ENCODE results near the gene PGAM2.

Gene PGAM2

DNA sequence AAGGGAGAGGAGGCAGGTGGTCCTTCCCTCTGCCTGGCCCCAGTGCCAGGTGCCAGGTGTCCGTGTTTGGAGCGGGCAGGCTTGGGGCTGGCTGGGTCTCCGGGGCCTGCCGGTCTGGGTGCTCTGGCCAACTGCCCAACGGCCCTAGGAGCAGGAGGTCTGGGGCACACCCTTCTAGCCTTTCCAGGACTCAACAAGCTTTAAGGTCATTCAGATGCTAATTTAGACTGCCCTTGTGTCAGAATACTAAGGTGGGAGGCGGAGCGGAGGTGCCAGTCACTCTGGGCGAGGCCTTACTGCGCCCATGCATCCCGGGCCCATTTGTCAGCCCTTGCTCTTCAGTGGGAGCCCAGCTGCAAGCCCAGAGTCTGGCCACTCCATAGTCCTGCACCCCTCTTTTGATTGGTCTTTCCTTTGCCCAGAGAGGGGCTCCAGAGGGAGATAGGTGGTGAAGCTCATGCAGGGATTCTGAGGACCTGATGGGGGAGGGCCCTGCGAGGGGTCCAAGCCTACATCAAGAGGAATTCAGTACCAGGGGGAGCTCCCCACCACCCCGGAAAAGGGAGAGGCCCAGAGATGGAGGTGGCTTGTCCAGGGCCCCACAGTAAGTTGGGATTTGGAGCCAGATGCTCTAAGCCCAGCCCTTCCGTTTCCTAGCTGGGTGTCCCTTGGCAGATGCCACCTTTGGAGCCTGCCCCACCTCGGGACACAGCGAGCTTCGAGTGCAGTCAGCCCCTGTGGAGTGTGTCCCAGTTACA lies 1.3 kb downstream of the PGAM2 start:
- DNase-seq = no peak

DNA sequence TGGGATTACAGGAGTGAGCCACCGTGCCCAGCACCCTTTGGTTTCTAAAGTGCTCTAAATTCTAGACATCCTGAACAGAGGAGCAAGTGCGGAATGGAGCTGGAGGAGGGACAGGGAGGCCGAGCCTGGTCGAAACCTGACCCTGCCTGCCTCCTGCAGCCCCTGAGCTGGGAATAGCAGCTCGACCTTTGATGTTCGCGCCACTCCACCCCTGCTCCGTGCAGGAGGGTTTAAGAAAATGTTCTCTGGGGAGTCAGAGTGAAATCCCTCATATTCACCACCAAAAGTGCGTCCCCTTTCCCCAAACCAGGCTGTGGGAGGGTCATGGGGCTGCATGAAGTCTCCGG lies 1.8 kb downstream of the PGAM2 start:
- no peak for DNase-seq

DNA sequence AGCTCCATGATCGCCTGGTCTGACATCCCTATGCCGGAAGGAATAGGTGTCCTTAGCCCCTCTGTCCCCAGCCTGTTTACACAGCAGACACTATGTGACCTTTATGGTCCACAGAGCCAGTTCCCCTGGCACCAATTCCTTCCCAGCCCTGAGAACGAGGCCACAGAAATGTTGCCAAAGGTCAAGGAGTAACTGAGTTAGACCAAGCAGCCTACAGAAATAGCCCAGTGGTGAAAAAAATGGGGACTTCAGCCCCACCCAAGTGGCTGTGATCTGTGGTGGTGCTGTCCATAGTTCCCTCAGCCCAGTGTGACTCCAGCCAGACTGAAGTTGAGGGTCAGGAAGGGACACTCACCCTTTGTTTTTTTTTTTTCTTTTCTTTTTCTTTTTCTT lies 2.5 kb downstream of the PGAM2 start:
- DNase-seq = no peak

DNA sequence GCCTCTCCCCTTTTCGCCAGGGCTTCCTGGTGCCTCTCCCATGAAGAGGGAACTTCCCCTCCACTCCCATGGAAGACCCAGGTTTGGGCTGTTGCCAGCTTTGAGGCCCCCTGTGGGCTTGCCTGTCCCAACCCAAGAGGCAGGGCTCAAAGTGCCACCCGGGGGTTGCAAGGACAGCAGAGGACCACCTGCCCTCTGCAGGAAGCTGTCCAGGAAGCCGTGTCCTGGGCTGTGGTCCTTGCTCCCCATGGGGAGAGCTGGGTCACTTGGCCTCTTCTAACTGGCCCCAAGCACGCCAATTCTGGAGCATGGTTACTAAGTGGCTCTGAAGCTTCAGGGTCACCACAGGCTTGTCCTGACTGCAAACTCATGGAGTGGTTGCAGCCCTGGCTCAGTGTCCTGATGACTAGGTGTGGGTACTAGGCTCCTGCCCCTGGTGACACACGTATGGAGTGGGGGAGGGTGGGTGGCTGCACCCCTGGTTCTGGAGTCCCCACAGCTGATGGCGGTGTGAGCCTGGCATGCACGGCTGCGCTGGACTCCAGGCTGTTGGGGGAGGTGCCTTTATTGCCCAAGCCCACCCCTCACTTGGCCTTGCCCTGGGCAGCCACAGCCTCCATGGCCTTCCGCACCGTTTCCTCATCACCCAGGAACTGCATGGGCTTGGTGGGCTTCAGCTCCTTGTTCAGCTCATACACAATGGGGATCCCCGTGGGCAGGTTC lies 3.0 kb downstream of the PGAM2 start:
- no peak for DNase-seq

DNA sequence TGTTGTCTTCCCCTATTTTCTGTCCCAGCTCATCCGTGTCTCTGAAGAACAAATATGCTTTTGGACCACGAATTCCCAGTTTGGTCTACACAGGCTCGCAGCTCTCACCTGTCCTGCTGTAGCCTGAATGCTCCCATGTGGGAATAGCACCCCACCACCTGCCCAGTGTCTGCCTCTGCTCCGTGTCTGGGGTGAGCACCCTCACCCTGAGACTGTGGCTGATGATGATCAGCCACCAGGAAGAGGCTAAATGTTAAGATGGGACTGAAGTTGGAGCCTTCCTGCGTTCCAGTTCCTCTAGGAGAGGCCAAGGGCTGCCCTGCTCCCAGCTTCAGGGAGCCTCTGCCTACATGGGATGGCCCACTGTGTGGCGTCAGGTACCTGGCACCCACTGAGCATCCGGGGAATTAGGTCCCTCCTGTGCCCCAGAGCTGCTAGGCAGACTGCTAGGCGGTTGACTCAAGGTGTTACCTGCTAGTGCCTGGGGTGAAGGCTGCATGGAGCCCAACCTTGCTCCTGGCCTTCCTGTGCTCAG lies 3.7 kb downstream of the PGAM2 start:
- no peak for DNase-seq

DNA sequence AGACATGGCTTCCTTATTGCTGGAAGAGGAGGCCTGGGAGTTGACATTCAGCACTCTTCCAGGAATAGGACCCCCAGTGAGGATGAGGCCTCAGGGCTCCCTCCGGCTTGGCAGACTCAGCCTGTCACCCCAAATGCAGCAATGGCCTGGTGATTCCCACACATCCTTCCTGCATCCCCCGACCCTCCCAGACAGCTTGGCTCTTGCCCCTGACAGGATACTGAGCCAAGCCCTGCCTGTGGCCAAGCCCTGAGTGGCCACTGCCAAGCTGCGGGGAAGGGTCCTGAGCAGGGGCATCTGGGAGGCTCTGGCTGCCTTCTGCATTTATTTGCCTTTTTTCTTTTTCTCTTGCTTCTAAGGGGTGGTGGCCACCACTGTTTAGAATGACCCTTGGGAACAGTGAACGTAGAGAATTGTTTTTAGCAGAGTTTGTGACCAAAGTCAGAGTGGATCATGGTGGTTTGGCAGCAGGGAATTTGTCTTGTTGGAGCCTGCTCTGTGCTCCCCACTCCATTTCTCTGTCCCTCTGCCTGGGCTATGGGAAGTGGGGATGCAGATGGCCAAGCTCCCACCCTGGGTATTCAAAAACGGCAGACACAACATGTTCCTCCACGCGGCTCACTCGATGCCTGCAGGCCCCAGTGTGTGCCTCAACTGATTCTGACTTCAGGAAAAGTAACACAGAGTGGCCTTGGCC lies 4.3 kb downstream of the PGAM2 start:
- no peak for DNase-seq

DNA sequence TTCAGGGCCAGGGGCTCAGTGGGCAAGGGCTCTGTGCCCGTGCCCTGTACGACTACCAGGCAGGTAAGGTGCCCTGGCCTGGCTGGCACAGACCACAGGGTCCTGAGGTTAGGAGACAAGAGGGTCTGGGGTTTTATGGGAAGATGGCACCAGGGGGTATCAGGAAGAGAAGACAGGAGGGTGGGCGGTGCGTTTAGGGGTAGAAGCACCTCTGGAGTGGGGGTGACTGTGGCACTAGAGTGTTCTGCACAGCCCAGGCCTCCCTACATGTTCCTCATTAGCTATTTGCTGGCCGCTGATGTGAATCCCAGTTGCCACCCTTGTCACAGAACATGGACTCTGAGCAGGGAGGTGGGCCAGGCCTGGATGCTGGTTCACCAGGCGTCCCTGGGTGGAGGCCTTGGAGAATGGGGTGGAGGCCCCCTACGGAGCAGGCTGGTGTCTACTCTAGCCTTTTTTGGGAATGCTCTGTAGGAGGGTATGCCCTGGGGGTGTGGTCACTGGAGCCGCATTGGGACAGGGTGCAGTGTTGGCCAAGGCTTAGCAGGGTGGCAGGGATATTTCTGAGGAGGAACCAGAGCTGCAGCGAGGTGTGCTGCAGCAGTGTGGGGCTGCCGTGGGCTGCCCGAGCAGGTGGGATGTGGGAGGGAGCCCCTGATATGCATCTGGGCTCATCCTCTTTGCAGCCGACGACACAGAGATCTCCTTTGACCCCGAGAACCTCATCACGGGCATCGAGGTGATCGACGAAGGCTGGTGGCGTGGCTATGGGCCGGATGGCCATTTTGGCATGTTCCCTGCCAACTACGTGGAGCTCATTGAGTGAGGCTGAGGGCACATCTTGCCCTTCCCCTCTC lies 5.0 kb downstream of the PGAM2 start:
- DNase-seq = no peak

DNA sequence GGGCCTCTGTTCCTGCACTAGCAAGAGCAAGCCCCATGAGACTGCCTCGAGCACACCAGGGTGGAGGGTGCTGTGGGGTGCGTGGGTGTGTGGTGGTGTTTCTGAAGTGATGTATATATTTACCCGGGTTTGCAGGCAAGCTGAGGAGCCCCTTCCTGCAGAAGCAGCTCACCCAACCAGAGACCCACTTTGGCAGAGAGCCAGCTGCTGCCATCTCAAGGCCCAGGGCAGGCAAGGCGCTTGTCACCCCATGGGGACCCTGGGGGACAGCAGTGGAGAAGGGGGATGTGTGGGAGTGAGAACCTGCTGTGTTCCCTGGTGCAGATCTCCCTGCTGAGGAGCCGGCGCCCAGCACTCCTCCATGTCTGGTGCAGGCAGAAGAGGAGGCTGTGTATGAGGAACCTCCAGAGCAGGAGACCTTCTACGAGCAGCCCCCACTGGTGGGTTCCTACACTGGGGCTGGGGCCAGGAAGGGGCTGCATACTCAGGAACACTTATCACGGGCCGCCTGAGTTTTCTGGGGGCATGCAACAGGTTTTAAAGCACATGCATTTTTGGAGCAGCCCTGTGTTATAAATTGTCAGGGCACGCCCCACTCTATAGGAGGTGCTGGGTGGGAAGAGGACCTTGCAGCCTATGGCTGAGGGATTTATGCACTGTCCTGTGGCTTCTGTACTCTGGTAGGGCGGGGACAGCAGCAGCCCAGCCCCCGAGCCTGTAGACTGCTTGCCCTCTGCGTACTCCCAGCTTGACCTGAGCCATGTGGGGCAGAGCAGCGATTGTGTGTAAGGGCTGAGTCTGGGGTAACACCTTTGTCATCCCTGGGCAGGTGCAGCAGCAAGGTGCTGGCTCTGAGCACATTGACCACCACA lies 5.9 kb downstream of the PGAM2 start:
- no peak for DNase-seq

DNA sequence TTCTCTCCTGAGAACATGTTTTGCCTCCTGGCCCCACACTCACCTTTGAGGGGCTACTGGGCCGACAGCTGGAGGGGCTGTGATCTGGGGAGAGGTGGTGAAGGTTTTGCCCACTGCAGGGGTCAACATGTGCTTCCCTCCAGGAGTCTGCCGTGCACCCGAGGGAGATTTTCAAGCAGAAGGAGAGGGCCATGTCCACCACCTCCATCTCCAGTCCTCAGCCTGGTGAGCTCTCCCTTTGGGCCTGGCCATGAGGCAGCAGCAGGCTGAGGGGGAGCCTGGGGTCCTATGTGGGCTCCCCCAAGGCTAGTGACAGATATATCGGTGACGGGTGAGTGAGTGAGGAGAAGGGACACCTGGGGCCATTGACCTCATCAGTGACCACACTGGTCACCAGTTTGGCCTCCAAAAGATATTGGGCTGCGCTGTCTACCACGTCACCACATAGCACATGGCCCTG lies 6.6 kb downstream of the PGAM2 start:
- DNase-seq = no peak

DNA sequence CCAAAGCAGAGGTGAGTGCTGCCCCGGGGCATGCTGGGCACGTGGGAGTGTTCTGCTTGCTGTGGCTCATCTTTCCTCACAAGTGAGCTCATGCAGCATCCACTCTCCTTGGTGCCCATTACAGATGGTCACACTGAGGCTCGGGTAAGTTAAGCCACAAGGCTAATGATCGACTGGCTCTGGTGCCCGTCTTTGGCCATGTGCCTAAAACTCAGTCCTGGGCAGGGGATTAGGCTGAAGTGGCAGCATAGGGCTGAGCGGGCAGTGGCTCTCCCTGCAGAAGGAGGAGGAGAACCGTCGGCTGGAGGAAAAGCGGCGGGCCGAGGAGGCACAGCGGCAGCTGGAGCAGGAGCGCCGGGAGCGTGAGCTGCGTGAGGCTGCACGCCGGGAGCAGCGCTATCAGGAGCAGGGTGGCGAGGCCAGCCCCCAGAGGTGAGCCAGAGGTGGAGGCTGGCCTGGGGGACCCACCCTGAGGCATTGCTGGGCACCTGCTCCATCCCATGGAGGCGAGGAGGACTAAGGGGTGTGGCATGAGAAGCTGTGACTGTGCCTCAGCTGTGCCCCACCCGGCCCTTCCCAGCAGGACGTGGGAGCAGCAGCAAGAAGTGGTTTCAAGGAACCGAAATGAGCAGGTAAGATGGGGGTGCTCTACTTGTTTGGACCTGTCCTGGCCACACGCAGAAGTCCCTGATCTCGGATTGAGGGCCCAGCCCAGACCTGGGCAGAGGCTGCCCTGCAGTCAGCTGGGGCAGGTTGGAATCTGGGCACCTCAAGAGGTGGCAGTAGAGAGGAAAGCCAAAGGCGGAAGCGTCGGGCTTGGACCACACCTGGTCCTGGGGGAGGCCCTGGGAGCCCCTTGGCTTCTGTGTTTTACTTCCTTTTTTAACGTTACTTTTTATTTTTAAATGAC lies 7.3 kb downstream of the PGAM2 start:
- DNase-seq = no peak

DNA sequence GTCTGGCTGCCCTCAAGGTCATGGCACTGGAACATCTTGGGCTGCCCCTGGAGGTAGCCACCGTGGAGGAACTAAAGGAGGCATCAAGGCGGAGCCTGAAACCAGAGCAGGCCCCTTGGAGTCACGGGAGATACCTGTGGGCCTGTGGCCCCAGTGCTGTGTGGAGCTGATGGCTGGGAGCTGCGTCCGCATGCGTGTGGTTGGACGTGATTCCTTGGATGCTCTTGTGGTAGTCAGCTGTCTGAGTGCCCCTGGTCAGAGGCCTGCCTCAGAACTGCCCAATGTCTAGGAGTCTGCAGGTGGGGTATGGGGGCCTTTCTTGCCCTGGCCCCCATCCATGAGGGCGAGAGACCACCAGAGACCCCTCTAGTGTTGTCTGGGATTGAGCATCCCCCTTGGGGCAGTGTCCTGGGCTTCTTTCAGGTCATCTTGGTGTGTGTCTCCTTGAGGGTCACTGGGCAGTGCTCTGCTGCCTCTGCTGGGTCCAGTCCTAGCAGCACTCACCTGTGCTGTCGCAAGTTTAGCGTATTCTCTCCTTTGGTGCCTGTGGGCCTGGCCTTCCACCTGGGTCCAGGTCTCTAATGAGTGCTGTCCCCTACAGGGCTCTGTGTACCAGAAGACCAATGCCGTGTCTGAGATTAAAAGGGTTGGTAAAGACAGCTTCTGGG lies 8.1 kb downstream of the PGAM2 start:
- DNase-seq = no peak

DNA sequence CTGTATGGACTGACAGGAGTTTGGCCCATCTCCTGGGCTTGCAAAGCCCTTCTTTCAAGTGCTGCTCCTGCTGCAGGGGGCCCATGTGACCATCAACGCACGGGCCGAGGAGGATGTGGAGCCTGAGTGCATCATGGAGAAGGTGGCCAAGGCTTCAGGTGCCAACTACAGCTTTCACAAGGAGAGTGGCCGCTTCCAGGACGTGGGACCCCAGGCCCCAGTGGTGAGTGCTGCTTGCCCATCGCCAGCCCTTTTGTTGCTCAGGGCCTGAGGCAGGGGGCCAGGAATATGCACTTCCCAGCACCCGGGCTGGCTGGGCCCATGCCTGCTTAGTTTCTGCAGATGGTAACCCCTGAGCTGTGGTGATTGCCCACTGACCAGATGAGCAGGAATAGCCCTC lies 8.7 kb downstream of the PGAM2 start:
- no peak for DNase-seq

DNA sequence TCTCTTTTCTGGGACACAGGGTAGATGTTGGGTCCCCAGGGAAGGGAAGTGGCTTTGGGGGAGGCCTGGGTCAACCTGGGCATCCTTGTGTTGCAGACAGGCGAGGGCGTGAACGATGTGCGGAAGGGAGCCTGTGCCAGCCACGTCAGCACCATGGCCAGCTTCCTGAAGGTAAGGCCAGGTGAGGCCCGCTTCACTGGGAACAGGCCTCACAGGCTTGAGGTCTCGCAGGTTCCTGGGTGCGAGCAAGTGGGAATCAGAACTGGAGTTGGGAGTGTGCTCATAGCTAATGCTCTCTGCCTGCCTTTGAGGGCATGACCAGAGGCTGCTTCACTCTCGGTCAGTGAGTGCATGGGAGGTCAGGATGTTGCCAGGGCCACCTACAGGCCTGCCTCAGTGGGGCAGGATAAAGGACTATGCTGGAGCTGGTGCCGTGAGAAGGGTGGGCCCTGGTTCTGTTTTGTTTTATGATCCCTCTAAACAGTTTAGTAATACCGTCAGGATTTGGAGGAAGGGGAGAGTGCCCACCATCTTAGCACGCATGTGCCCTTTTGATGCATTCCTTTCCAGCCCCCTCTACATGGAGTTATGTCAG lies 12.5 kb downstream of the PGAM2 start:
- DNase-seq = no peak

DNA sequence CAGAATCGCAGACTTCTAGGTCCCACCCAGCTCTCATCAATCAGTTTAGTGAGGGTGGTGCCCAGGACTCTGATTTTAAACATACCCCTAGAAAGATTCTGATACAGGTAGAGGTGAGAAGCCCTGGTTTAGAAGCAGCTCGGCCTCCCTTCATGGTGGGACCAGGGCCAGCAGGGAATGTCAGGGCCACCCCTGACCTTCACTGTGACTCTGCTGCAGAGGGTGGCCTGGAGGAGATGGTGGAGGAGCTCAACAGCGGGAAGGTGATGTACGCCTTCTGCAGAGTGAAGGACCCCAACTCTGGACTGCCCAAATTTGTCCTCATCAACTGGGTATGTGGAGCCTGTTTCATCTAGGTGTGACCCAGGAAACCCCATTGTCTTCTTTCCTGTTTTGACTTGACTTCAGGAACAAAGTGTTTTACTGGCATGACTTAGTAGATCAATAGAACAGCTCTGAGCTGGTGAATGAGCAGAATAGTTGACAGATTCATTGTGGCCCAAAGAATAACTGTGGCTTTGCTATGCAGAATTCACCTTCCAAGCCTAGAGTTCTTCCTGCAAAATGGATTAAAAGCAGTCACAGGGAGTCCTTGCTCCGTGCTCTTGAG lies 13.7 kb downstream of the PGAM2 start:
- no peak for DNase-seq

DNA sequence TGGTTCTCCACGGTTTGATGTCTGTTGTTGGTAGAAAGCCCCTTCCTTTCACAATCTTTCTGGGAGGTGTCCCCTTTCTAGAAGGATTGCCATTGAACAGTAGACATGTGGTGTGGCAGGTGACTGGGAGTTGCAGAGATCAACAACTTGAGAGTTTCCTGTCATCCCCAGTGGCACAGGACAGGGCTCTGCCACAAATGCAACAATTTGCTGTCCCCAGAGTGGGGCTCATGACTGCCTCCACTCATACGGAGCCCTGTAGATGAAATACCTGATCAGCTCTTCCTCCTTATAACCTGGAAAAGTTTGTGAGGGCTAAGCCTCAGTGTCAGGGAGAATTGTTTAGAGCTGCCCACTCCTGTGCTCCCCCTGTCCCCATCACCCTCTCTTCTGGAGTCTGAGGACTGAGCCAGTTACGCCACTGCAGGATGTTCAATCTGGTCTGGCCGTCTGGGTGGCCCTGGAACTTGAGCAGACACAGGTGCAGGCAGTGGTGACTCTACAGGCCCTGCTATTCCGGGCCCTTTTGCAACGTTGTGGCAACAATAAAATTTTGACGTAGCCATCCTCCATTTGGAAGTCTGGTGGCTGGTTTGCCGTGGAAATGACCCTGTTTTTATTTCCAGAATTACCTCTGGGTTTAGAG lies 14.3 kb downstream of the PGAM2 start:
- no peak for DNase-seq

DNA sequence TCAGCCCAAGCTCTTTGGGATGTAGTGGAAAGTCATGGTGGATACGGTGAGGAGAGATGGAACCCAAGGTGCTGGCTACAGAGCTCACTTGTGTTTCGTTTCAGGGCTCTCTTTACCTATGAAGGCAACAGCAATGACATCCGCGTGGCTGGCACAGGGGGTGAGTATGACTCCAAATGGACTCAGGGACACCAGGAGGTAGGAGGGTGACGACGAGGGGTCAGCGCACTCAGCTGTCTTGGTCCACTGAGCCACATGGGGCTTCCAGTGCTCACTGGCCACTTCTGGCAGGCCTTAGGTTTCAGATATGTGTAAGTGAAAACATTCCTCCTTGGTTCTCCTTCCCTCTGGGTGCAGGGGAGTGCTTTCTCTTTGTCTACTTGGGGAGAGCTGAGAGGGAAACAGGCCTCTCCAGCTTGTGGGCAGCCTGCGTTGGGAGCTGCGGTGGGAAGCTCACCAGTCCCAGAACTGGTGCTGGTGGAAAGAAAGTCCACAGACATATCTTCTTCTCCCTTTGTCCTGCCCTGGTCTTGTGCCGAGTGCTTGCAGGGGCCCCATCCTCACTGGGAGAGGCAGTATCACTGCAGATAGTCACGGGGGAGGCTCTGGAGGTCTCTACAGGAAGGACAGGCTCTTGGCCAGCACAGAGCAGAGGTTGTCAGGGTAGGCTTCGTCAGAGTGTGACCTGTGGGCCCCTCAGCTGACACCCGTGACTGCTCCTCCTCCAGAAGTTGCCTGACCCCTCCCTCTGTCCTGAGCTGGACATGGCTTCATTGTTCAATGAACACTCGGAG lies 15.0 kb downstream of the PGAM2 start:
- DNase-seq = no peak

DNA sequence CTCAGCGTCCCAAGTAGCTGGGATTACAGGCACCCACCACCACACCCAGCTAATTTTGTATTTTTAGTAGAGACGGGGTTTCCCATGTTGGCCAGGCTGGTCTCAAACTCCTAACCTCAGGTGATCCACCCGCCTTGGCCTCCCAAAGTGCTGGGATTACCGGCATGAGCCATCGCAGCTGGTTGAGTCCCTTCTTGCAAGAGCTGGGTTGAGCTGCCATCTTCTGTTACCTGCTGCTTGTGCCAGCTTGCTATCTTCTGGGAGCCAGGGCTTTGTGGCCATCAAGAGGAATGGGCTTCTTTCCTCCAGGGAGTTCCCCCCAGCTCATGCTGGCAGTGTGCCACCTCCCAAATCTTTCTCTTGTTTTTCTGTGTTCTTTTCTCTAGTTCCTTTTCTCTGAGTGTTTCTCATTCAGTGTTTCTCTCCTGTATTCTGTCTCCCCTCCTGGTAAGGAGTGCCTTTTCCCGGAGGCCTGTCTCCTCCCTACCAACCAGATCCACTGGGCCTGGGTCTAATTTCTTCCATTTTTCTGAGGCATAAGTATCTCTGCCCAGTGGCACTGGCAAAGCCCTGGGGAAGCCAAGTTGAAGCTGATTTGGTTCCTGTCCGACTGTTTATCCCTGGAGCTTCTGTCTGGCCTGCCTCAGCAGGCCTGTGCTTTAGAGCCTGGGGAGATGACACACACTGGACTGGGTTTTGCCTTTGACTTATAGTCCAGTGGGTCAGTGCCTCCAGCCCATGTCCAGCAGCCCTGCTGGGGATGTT lies 17.2 kb downstream of the PGAM2 start:
- no peak for DNase-seq

Measured in NCI-H2107 (cell line).